ENCODE results near the gene KSR1. TPM values are rescaled to one million over a fixed set of nuclear protein-coding genes. Genes with fewer than 3 reads are reported as not detected.

The KSR1 gene
- total RNA-seq, 1 experiment from 2014 or later, result 19.1 TPM

DNA sequence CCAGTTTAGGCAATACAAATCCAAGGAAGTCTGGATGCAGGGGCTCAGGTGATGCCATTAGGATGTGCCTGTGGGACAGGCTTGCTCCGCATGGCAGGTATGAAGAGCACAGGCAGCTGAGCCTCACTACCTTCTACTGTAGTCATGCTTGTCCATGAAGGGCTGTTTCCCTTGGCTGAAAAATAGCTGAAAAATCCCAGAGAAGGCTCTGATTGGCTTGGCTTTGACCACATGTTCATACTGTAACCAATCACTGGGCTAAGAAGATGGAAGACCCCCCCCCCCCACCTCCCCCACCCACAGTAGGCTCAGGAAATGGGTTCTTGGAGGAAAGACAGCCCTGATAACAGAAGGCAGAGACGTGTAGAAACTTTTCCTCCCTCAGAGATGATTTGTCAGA is 108.2 kb downstream of the KSR1 start:
- CTCF ChIA-PET, result no interaction called here
- H3K9me3 ChIP-seq (ENCODE audit: insufficient read depth, low read depth), result no peaks in the 10 kb centered on the region
- H3K4me2 ChIP-seq, result no peak overlapping the region
- POLR2A ChIA-PET (ENCODE audit: unreplicated experiment), result no interaction called here
- no peaks in the 10 kb centered on the region for H4K20me1 ChIP-seq (ENCODE audit: insufficient read depth)
- H3K4me1 ChIP-seq (replicated peaks; ENCODE audit: insufficient read depth), result peaks cover 7% of the 10 kb centered on the region
- H3K36me3 ChIP-seq (ENCODE audit: low read depth), result no peaks in the 10 kb centered on the region
- no peaks in the 10 kb centered on the region for H3K9me2 ChIP-seq (ENCODE audit: insufficient read depth)
- no peak overlapping the region for H3K27ac ChIP-seq
- no peak for TF ChIP-seq EZH2 (IDR thresholded peaks at IDR 0.05; ENCODE audit: low read depth)
- TF ChIP-seq, protein P1, sequence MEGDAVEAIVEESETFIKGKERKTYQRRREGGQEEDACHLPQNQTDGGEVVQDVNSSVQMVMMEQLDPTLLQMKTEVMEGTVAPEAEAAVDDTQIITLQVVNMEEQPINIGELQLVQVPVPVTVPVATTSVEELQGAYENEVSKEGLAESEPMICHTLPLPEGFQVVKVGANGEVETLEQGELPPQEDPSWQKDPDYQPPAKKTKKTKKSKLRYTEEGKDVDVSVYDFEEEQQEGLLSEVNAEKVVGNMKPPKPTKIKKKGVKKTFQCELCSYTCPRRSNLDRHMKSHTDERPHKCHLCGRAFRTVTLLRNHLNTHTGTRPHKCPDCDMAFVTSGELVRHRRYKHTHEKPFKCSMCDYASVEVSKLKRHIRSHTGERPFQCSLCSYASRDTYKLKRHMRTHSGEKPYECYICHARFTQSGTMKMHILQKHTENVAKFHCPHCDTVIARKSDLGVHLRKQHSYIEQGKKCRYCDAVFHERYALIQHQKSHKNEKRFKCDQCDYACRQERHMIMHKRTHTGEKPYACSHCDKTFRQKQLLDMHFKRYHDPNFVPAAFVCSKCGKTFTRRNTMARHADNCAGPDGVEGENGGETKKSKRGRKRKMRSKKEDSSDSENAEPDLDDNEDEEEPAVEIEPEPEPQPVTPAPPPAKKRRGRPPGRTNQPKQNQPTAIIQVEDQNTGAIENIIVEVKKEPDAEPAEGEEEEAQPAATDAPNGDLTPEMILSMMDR (conservative IDR thresholded peaks at IDR 0.05), result no peak
- no peaks in the 10 kb centered on the region for H3K27me3 ChIP-seq (ENCODE audit: insufficient read depth, low read depth)
- H2AFZ ChIP-seq, result no peak overlapping the region
- H3F3A ChIP-seq (ENCODE audit: insufficient read depth, low read depth), result no peaks in the 10 kb centered on the region
- no peak overlapping the region for H3K4me3 ChIP-seq
- intact Hi-C loops (cut with micrococcal nuclease; ENCODE audit: unreplicated experiment), result no loop called here
- BruUV-seq (replicated peaks), result no TSS peak
- no peaks in the 10 kb centered on the region for H3K79me2 ChIP-seq (ENCODE audit: low read depth)
- DNase-seq, result no peak

DNA sequence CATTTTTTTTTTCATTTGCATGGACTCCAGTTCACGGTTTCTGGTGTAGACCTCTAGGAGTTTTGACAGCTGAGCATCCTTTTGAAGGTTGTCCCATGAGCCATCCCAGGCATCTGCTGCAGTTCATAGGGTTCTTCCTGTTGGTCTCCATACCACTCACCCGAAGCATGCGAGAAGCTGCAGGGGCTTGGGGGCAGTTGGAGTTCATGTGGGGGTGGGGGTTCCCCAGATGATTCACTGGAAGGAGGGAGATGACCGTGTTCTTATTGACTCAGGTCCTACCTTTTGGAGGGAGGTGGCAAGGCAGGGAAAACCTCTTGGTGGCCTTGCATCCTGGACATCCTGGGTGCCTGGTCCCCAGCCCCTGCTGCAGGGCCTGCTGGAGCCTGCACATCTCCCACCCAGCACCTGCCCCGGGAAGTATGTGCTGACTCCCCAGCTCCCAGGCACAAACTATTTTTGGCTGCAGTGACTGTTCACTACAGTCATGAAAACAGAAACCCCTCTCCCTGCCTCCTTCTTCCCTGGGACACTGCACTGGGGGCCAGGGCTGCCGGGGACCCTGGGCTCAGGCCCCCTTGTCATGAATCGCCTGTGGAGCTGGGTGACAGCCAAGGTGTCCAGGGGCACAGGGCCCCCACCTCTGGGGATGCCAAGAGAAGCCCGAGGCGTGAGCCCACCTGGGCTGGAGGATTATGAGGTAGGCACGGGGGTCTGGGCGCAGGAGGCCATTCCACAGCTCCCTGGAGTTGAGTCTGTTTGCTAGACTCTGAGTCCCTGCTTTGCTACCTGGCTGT is 109.8 kb downstream of the KSR1 start:
- Histone ChIP-seq H3K9me2 (ENCODE audit: insufficient read depth) (no peaks in the 10 kb centered on the region), H3F3A (ENCODE audit: insufficient read depth, low read depth) (no peaks in the 10 kb centered on the region), H4K20me1 (ENCODE audit: insufficient read depth) (no peaks in the 10 kb centered on the region), H3K36me3 (ENCODE audit: low read depth) (no peaks in the 10 kb centered on the region), H3K4me3 (no peak overlapping the region), H3K4me1 (replicated peaks; ENCODE audit: insufficient read depth) (peaks cover 9% of the 10 kb centered on the region), H3K4me2 (no peak overlapping the region), H3K27me3 (ENCODE audit: insufficient read depth, low read depth) (no peaks in the 10 kb centered on the region), H2AFZ (no peak overlapping the region), H3K9me3 (ENCODE audit: insufficient read depth, low read depth) (no peaks in the 10 kb centered on the region), H3K79me2 (ENCODE audit: low read depth) (no peaks in the 10 kb centered on the region), H3K27ac (no peak overlapping the region)
- DNase-seq, result no peak
- no TSS peak for BruUV-seq (replicated peaks)
- TF ChIP-seq EZH2 (IDR thresholded peaks at IDR 0.05; ENCODE audit: low read depth), result no peak
- TF ChIP-seq, protein P1 (conservative IDR thresholded peaks at IDR 0.05), result no peak
- intact Hi-C loops (cut with micrococcal nuclease; ENCODE audit: unreplicated experiment), result no loop called here
- CTCF ChIA-PET, result no interaction called here
- POLR2A ChIA-PET (ENCODE audit: unreplicated experiment), result no interaction called here

DNA sequence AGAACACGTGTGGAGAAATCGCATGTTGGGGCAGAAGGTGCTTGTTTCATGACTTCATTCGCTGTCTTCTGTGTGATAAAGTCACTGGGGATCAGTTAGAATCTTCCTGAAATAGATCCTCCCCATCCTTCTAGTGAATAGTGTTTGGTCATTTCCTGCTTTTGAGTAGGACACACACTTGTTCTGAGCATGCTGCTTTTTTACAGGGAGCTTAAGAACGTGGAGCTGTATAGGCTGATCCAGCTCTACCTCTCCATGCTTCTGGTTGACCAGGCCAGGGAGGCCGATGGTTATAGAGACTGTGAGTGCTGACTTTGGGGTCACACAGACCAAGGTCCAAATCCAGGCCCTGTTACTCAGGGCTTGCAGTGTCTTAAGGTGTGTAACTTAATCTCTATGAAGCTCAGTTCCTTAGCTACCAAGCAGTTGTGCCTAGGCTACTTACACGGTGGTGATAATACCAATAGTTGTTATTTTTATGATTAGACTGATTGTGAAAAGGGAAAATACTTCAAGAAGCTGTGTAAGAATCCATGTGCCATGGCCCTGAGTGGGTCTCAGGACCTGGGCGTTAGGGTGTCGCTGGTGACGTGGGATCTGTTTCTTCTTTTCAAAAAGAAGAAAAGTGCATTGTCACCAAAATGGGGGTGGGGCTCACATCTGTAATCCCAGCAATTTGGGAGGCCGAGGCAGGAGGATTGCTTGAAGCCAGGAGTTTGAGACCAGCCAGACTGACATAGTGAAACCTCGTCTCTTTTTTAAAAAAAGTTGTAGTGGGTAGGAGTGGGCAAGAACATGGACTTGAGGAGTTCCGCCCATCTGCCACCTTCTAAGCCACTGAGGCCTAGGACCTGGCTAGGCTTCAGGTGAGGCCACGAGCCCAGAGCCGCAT is 110.7 kb downstream of the KSR1 start:
- intact Hi-C loops (cut with micrococcal nuclease; ENCODE audit: unreplicated experiment), result no loop called here
- Histone ChIP-seq H3K4me1 (replicated peaks; ENCODE audit: insufficient read depth) (peaks cover 9% of the 10 kb centered on the region), H2AFZ (no peak overlapping the region), H3K4me2 (no peak overlapping the region), H3K27ac (no peak overlapping the region), H3K9me3 (ENCODE audit: insufficient read depth, low read depth) (no peaks in the 10 kb centered on the region), H3F3A (ENCODE audit: insufficient read depth, low read depth) (no peaks in the 10 kb centered on the region), H3K79me2 (ENCODE audit: low read depth) (no peaks in the 10 kb centered on the region), H3K9me2 (ENCODE audit: insufficient read depth) (no peaks in the 10 kb centered on the region), H3K4me3 (no peak overlapping the region), H3K36me3 (ENCODE audit: low read depth) (no peaks in the 10 kb centered on the region), H3K27me3 (ENCODE audit: insufficient read depth, low read depth) (no peaks in the 10 kb centered on the region), H4K20me1 (ENCODE audit: insufficient read depth) (no peaks in the 10 kb centered on the region)
- TF ChIP-seq, protein P1 (conservative IDR thresholded peaks at IDR 0.05), result no peak
- no peak for DNase-seq
- CTCF ChIA-PET, result no interaction called here
- BruUV-seq (replicated peaks), result no TSS peak
- POLR2A ChIA-PET (ENCODE audit: unreplicated experiment), result no interaction called here
